Measurements from ENCODE around the gene NACC2. TPM values are rescaled to one million over a fixed set of nuclear protein-coding genes. Genes with fewer than 3 reads are reported as not detected.

Gene NACC2
- total and polyA plus RNA-seq, 2 experiments from 2014 or later = 4.4 to 12.0 TPM

- Histone ChIP-seq H3K4me1 (ENCODE audit: low read depth) (peaks cover 3% of the 10 kb centered on the region), H3K36me3 (no peaks in the 10 kb centered on the region), H3K9me3 (ENCODE audit: low read depth) (no peaks in the 10 kb centered on the region), H3K27me3 (peaks cover 23% of the 10 kb centered on the region), H3K4me3 (no peak overlapping the region), H3K27ac (no peak overlapping the region)
- TF ChIP-seq CTCF (IDR thresholded peaks at IDR 0.05; ENCODE audit: low read depth, low read length) = no peak
- no peak for DNase-seq (ENCODE audit: low read depth in 1 of 2, low spot score in 1 of 2)
Observed at GRCh38 chr9:136100700-136101614, 5.9 kb upstream of the NACC2 start.

- peaks cover 25% of the 10 kb centered on the region for H3K27me3 ChIP-seq
- peaks cover 3% of the 10 kb centered on the region for H3K4me1 ChIP-seq (ENCODE audit: low read depth)
- H3K4me3 ChIP-seq = no peak overlapping the region
- H3K9me3 ChIP-seq (ENCODE audit: low read depth) = no peaks in the 10 kb centered on the region
- no peak for DNase-seq (ENCODE audit: low read depth in 1 of 2, low spot score in 1 of 2)
- no peak for TF ChIP-seq CTCF (IDR thresholded peaks at IDR 0.05; ENCODE audit: low read depth, low read length)
- H3K27ac ChIP-seq = no peak overlapping the region
- H3K36me3 ChIP-seq = no peaks in the 10 kb centered on the region
Observed at GRCh38 chr9:136099542-136099941, 4.5 kb upstream of the NACC2 start.

GRCh38 chr9:136098844-136099243, 3.8 kb upstream of the NACC2 start:
- Histone ChIP-seq H3K4me1 (ENCODE audit: low read depth) (peaks cover 4% of the 10 kb centered on the region), H3K9me3 (ENCODE audit: low read depth) (no peaks in the 10 kb centered on the region), H3K27me3 (peaks cover 25% of the 10 kb centered on the region), H3K36me3 (no peaks in the 10 kb centered on the region), H3K4me3 (no peak overlapping the region), H3K27ac (no peak overlapping the region)
- peak in 1 of 2 donors; percentile 27 for DNase-seq (ENCODE audit: low read depth in 1 of 2, low spot score in 1 of 2)
- TF ChIP-seq CTCF (IDR thresholded peaks at IDR 0.05; ENCODE audit: low read depth, low read length) = peak; percentile 8

GRCh38 chr9:136098210-136098609, 3.1 kb upstream of the NACC2 start:
- H3K27ac ChIP-seq = no peak overlapping the region
- H3K27me3 ChIP-seq = peaks cover 22% of the 10 kb centered on the region
- H3K4me1 ChIP-seq (ENCODE audit: low read depth) = peaks cover 8% of the 10 kb centered on the region
- H3K9me3 ChIP-seq (ENCODE audit: low read depth) = no peaks in the 10 kb centered on the region
- no peak overlapping the region for H3K4me3 ChIP-seq
- no peaks in the 10 kb centered on the region for H3K36me3 ChIP-seq
- no peak for DNase-seq (ENCODE audit: low read depth in 1 of 2, low spot score in 1 of 2)
- TF ChIP-seq CTCF (IDR thresholded peaks at IDR 0.05; ENCODE audit: low read depth, low read length) = no peak

- Histone ChIP-seq H3K36me3 (no peaks in the 10 kb centered on the region), H3K4me3 (no peak overlapping the region)
Observed at GRCh38 chr9:136096505-136097001, 1.5 kb upstream of the NACC2 start.

More at GRCh38 chr9:136096505-136097001, 1.5 kb upstream of the NACC2 start:
- H3K4me1 ChIP-seq (ENCODE audit: low read depth) = peaks cover 8% of the 10 kb centered on the region
- no peak overlapping the region for H3K27ac ChIP-seq
- no peaks in the 10 kb centered on the region for H3K9me3 ChIP-seq (ENCODE audit: low read depth)
- DNase-seq (ENCODE audit: low read depth in 1 of 2, low spot score in 1 of 2) = no peak
- H3K27me3 ChIP-seq = peaks cover 21% of the 10 kb centered on the region
- TF ChIP-seq CTCF (IDR thresholded peaks at IDR 0.05; ENCODE audit: low read depth, low read length) = no peak

Data from cardiac muscle cell (in vitro differentiated cells and primary cell).